UCSD-AML1 (cell line): ENCODE data around the gene GAL3ST3.
"Not testable (repeated sequence)": the region's sequence is repeated elsewhere in the genome, so short reads cannot be mapped to it uniquely, and the experiment has no call there.

Source experiments
- DNase-seq: peaks from one replicate; lab custom pipeline; 2025; ENCODE audit not compliant: unreplicated experiment; lab: John Stamatoyannopoulos, UW

The GAL3ST3 gene

GRCh38 chr11:66014804-66015453, 34.0 kb downstream of the GAL3ST3 start:
- no peak for DNase-seq

- DNase-seq = no peak
Observed at GRCh38 chr11:66013762-66014100, 35.2 kb downstream of the GAL3ST3 start.

GRCh38 chr11:66012946-66013761, 35.8 kb downstream of the GAL3ST3 start:
- peak; percentile 46 for DNase-seq

- DNase-seq = no peak
Observed at GRCh38 chr11:66012371-66012945, 36.5 kb downstream of the GAL3ST3 start.

GRCh38 chr11:66011785-66012303, 37.1 kb downstream of the GAL3ST3 start, which contains the start of gene CST6:
Gene CST6 (plus strand): TSS chr11:66012008. CDS start chr11:66012045, 37 bp downstream.
- no peak for DNase-seq

- DNase-seq = no peak
Observed at GRCh38 chr11:66011239-66011784, 37.6 kb downstream of the GAL3ST3 start.

GRCh38 chr11:66010036-66010435, 38.9 kb downstream of the GAL3ST3 start:
- DNase-seq = not testable (repeated sequence)

- peak; percentile 40 for DNase-seq
Observed at GRCh38 chr11:66008468-66009101, 40.4 kb downstream of the GAL3ST3 start.

- DNase-seq = no peak
Observed at GRCh38 chr11:66008095-66008467, 40.9 kb downstream of the GAL3ST3 start.

GRCh38 chr11:66007201-66007634, 41.7 kb downstream of the GAL3ST3 start:
- DNase-seq = no peak

GRCh38 chr11:66006891-66007176, 42.1 kb downstream of the GAL3ST3 start:
- DNase-seq = no peak

- DNase-seq = no peak
Observed at GRCh38 chr11:66006134-66006890, 42.6 kb downstream of the GAL3ST3 start.

GRCh38 chr11:66004186-66004585, 44.8 kb downstream of the GAL3ST3 start:
- DNase-seq = no peak

GRCh38 chr11:66003291-66003690, 45.7 kb downstream of the GAL3ST3 start:
- DNase-seq = no peak

- peak; percentile 85 for DNase-seq
Observed at GRCh38 chr11:66002648-66003225, 46.2 kb downstream of the GAL3ST3 start.

GRCh38 chr11:66001942-66002647, 46.9 kb downstream of the GAL3ST3 start, which contains the start of the genes BANF1 and EIF1AD:
Gene BANF1 (plus strand): TSS chr11:66002503. CDS start chr11:66003251, 748 bp downstream.
Gene EIF1AD (minus strand): TSS chr11:66002157. CDS start chr11:66000389, 1,768 bp downstream.
- DNase-seq = peak; percentile 97

GRCh38 chr11:65997286-65997685, 51.7 kb downstream of the GAL3ST3 start:
- no peak for DNase-seq

GRCh38 chr11:65992056-65992455, 56.9 kb downstream of the GAL3ST3 start:
- DNase-seq = no peak
